Gastroesophageal sphincter (tissue), 3 donors: ENCODE measurements around the gene TTLL9.

Experiments
- EP300 ChIP-seq: sonication (generic); formaldehyde crosslinking; IDR thresholded peaks from one replicate; pipeline ENCODE4 v1.6.1; 2017; ENCODE audit warnings: antibody characterized with exemption, mild to moderate bottlenecking
- POLR2A ChIP-seq, 2 donors: fragments of 450-650 bp; IDR thresholded peaks; one replicate each; pipeline ENCODE4 v1.6.1; 2017; ENCODE audit warnings: antibody characterized with exemption in 2 of 2, mild to moderate bottlenecking in 2 of 2, moderate library complexity in 1 of 2
- POLR2AphosphoS5 ChIP-seq: sonication (generic); formaldehyde crosslinking; IDR thresholded peaks from one replicate; pipeline ENCODE4 v1.6.1; 2017; ENCODE audit warnings: antibody characterized with exemption
- TF ChIP-seq, protein P1 (sequence below), 4 experiments: fragments of 200-600 bp in 2 of 4; fragments of 450-650 bp in 2 of 4; sonication (generic) in 1 of 4; IDR thresholded peaks; one replicate each; pipeline ENCODE4 v1.5.1; 2017 to 2019; ENCODE audit warnings: antibody characterized with exemption in 4 of 4, mild to moderate bottlenecking in 2 of 4, moderate library complexity in 2 of 4

DNA sequence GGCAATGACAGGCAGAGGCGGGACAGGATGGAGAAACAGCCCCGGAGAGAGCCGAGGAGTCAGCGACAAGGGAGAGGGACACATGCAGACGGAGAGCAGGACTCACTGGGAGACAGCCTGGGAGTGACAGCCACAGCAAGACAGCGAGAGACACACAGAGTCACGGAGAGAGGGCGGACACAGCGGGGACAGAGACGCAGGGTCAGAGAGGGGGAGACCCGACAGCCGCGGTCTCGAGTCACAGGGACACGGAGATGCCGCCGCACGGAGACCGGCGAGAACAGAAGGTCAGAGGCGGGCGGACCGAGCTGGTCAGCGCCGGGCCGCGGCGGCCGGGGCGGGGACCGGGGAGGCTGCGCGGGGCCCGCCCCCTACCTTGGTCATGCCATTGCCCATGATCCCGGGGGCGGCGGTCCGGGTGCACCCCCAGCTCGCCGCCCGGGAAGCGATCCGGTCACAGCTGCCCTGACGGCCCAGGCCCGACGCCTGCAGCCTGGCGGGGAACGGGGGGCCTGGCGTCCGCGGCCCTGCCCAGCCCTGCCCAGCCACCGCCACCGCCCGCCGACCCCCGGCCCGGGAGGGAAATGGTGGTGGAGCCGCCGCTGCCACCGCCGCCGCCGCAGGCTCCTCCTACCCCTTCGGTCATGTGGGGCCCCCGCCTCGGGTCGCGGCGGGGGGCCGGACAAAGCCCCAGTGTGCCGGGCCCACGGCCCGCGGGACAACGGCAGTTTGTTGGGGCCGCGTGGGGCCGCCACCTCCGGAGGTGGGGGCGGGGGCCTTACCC is at the start of gene TTLL9, which contains the start of gene DUSP15:
- TF ChIP-seq, protein P1, sequence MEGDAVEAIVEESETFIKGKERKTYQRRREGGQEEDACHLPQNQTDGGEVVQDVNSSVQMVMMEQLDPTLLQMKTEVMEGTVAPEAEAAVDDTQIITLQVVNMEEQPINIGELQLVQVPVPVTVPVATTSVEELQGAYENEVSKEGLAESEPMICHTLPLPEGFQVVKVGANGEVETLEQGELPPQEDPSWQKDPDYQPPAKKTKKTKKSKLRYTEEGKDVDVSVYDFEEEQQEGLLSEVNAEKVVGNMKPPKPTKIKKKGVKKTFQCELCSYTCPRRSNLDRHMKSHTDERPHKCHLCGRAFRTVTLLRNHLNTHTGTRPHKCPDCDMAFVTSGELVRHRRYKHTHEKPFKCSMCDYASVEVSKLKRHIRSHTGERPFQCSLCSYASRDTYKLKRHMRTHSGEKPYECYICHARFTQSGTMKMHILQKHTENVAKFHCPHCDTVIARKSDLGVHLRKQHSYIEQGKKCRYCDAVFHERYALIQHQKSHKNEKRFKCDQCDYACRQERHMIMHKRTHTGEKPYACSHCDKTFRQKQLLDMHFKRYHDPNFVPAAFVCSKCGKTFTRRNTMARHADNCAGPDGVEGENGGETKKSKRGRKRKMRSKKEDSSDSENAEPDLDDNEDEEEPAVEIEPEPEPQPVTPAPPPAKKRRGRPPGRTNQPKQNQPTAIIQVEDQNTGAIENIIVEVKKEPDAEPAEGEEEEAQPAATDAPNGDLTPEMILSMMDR (IDR thresholded peaks at IDR 0.05), result no peak
- no peak for TF ChIP-seq EP300
- TF ChIP-seq POLR2AphosphoS5, result no peak
- no peak for TF ChIP-seq POLR2A (IDR thresholded peaks at IDR 0.05)
